Tongue (tissue), 2 donors: ENCODE results near the gene ARHGAP24. TPM values are rescaled to one million over a fixed set of nuclear protein-coding genes. Genes with fewer than 3 reads are reported as not detected.

ENCODE experiments used
- DNase-seq: peaks from one replicate; pipeline ENCODE4 v3.0.0-alpha.2; 2015
- total RNA-seq: library from RNA; depleted of rRNA; stranded (reverse); fragments of >200 nt; gene quantifications from one replicate; pipeline ENCODE4 v1.2.3, GENCODE V29; 2014

Gene ARHGAP24
- total RNA-seq, 1 donor from 2014 or later, result 112 TPM

GRCh38 chr4:85700362-85700761, 225.4 kb downstream of the ARHGAP24 start:
- no peak for DNase-seq

DNA sequence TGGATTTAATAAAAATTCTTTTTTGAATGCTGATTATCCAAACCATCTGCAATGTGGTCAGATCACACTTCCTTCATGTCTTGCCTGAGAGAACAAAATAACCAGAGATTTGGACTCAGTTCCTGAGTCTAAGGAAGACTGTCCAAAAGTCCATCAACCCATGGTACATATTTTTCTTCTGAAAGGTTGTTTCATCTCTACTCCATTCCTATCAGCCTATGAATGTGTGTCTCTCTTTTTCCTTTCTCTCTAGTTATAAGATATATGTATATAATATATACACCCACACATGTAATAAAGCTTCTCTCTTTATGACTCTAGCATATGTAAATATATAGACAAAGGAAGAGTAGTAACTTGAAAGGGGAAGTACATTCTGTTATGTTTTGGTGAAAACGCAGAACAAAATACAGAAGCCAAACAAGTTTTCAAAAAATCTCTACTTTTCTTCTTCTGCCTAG, 226.9 kb downstream of the ARHGAP24 start:
- peak; percentile 45 for DNase-seq

- DNase-seq, result no peak
Observed at GRCh38 chr4:85703096-85703495, 228.1 kb downstream of the ARHGAP24 start.

DNA sequence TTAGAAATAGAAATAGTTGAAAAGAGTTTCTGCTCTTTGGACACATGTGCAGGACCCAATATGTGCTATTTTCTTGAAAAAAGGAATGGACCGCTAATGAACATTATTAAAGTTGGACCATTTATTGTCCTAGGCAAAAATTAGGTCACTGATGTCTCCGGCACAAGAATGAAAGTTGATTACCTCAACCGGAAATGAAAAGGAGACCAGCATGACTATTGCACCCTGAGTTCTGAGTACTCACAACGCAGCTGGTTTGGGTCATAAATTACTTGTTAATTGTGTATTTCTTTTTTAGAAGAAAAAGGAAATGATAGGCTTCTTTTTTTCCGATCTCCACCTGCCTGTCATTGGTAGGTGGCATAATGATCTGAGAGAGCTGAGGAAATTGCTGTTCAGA, 232.7 kb downstream of the ARHGAP24 start:
- no peak for DNase-seq

- DNase-seq, result no peak
Observed at GRCh38 chr4:85708468-85708867, 233.5 kb downstream of the ARHGAP24 start.

DNA sequence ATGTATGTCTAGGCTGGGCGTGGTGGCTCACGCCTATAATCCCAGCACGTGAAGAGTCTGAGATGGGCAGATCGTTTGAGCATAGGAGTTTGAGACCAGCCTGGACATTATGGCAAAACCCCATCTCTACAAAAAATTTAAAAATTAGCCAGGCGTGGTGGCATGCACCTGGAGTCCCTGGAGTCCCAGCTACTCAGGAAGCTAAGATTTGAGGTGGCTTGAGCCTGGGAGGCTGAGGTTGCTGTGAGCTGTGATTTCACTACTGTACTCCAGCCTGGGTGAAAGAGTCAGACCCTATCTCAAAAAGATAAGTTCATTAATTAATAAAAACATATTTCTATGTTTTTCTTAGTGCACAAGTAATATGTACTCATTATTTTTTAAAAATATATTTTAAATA, 238.1 kb downstream of the ARHGAP24 start:
- no peak for DNase-seq

DNA sequence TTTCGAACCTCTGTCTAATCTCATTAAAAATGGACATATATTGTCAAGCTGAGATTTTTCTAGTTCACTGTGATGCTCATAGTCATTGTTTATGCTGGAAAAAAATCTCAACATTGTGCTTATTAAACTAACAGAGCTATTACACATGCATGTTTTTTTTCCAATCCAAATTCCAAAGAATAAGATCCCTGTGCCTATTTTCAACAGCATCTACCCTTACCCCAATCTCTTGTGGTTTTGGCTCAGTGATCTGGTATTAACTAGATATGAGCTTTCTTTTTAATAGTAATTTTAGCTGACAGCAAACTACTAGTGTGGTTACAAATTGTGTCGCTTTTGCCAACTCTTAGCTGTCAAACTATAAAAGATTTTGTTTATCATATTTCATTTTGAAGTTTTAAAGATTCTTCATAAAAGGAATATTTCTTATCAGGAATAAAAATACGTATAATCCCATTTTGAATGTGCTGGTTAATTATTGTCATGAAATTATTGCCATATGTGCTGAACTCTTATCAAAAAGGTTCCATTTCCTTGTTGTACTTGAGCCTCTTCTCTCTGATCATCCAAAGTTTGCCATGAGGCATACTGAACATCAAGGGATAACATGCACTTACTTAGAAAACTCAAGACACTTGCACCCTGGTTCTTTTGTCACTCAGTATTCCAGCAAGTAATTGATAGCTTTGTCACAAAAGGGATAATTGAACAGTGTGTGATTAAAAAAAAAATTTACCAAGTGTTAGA, 241.2 kb downstream of the ARHGAP24 start:
- no peak for DNase-seq

GRCh38 chr4:85717351-85717750, 242.4 kb downstream of the ARHGAP24 start:
- DNase-seq, result peak; percentile 25

- DNase-seq, result no peak
Observed at GRCh38 chr4:85717847-85718246, 242.9 kb downstream of the ARHGAP24 start.

- DNase-seq, result no peak
Observed at GRCh38 chr4:85720735-85721134, 245.8 kb downstream of the ARHGAP24 start.

GRCh38 chr4:85722401-85722800, 247.5 kb downstream of the ARHGAP24 start:
- no peak for DNase-seq

GRCh38 chr4:85722807-85723206, 247.9 kb downstream of the ARHGAP24 start:
- DNase-seq, result peak; percentile 80

DNA sequence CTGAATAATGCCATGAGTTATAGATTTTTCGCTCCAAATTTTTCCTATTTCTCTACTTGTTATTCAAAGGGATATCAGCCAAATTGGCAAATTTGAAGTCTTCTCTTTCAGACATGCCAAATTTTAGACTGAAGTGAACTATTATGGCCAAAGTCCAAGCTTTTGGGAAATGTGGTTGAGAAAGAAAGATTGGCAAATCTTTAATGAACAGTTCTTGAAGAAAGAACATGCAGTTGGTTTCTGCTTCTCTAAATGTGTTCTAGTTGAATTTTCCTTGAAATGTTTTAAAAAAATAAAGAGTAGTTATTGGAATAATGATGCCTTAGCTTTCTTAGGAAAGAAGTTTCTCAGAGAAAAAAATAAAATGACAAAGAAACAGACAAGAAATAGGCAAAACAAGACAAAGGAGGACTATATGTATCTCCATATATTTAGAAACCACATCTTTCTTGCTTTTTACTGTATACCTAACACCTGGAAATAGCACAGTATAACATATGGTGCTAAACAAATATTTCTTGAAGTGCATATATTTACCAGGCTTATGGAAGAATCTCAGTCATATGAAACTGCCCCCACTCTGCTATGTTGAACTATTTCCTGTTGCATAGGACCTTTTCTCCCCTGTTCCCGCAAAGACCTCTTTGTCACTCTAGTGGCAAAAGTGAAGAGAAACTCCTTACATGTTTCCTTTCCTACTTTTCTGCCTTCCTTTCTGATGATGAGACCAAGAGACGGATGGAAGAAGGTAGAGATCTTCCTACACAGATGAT, 250.0 kb downstream of the ARHGAP24 start:
- DNase-seq, result peak; percentile 56

DNA sequence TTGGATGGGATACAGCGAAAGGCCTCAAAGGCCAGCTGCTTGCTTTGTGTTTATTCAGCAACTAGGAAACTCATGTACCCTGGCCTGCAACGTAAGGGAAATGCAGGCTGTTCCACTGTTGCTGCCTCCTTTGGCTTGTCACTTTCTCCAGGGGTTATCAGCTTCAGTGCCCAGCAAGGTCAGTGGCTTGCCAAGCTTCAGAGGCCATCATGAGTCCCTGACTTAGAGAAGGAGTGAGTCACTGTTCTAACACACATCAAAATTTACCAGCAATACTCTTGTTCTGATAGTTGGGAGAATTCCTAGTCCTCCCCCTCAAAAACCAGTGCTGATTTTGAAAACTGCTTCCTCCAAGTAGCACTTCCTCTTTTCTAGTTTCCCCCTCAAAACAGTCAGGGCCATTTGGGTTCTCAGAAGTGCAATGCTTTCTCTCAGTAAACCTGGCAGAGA, 250.8 kb downstream of the ARHGAP24 start:
- peak; percentile 68 for DNase-seq

DNA sequence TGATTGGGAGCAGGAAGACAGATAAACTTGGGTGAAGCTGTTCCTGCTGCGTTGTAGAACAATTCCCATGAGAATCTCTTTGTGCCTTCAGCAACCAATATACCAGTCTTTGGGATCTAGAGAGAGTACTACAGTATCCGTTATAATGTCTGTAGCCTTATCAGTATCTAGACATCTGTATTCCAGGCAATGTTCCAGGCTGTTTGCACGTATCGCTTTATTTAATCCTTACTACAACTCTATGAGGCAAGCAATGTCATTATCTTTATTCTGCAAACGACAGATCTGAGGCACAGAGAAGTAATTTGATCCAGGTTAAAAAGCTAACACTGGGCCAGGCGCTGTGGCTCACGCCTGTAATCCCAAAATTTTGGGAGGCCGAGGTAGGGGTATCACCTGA, 251.6 kb downstream of the ARHGAP24 start:
- DNase-seq, result no peak

GRCh38 chr4:85728464-85728863, 253.5 kb downstream of the ARHGAP24 start:
- DNase-seq, result peak; percentile 45

- DNase-seq, result no peak
Observed at GRCh38 chr4:85732124-85732523, 257.2 kb downstream of the ARHGAP24 start.

DNA sequence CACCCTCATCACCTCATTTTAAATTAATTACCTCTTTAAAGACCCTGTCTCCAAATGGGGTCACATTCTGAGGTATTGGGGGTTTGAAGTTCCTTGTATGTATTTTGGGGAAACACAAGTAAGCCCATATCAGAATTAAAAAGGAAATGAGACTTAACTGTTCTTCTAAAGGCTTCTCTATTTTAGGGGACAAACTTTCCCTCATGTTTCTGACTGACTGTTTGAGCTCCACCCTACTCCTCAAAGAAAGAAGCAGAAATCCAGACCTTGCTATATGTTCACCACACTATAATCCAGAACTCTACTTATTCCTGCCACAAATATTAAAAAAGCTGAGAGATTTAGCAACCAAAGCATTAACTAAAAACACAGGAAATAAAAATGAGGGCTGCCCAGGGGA, 258.8 kb downstream of the ARHGAP24 start:
- no peak for DNase-seq

DNA sequence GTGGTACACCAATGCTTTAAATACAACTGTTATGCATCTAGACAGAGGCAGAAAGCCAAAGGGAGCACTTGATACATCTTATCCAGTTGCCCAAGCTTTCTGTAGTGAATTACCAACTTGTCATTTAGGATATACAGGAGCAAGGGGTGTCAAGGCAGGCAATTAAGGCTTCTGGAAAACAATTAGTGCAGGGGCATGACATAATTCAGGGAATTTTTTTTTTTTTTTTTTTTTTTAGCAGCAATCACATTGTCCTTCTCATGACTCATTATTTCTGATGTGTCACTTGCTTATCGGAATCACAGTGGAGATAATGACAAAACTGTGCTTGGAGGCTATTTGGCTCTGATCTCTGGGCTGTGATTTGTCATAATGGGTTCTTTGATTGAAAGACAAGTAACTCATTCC, 259.5 kb downstream of the ARHGAP24 start:
- peak; percentile 46 for DNase-seq

DNA sequence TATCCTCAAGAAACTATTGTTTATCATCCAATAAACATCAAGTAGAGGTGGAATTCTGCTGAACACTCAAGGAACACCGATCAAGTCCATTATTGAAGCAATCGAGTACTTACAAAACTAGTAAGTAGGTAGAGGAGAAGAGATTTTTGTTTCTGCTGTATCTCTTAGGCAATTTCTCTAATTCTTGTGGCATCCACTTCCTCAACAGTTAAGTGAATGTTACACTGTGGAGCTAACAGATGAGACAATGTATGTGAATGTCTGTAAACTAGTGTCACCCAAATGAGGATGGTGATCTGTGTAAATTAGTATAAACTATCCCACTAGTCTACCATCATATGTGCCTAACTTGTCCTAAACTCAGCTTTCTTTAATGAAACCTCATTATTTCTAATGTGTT, 261.6 kb downstream of the ARHGAP24 start:
- no peak for DNase-seq

- DNase-seq, result no peak
Observed at GRCh38 chr4:85737254-85737653, 262.3 kb downstream of the ARHGAP24 start.

DNA sequence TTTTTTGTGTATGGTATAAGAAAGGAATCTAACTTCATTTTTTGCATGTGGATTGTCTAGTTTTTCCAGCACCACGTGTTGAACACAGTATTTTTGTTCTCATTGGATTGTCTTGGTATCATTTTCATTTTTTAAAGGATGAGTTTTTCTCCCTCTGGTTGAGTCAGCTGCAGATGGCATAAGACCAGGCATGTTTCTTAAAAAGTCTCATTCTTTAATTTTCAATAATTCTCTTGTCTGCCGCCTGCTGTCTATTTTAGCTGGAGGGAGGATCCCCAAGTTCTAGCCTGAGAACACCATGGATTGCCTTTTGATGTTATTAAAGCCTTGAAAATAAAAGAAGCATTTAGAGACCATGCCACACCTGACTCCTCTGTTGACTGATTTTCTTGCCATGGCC, 263.8 kb downstream of the ARHGAP24 start:
- no peak for DNase-seq

GRCh38 chr4:85740431-85740861, 265.5 kb downstream of the ARHGAP24 start:
- no peak for DNase-seq

- DNase-seq, result no peak
Observed at GRCh38 chr4:85741381-85741780, 266.4 kb downstream of the ARHGAP24 start.
